Fibroblast of pulmonary artery (primary cell): ENCODE results near the gene MAN2A1.

Source experiments
- DNase-seq: peaks from one replicate; pipeline ENCODE4 v3.0.0-alpha.2; 2010; ENCODE audit warnings: low read depth
- H3K4me3 ChIP-seq: replicated peaks from 2 replicates; pipeline ENCODE4 v1.5.1; 2011; ENCODE audit warnings: low read depth, mild to moderate bottlenecking, control low read depth, low read length, moderate library complexity
- TF ChIP-seq, protein P1 (sequence below): IDR thresholded peaks from 2 replicates; pipeline ENCODE4 v1.5.1; 2011; ENCODE audit warnings: mild to moderate bottlenecking, control low read depth, low read length, inconsistent platforms; ENCODE audit errors: missing control alignments

The MAN2A1 gene

DNA sequence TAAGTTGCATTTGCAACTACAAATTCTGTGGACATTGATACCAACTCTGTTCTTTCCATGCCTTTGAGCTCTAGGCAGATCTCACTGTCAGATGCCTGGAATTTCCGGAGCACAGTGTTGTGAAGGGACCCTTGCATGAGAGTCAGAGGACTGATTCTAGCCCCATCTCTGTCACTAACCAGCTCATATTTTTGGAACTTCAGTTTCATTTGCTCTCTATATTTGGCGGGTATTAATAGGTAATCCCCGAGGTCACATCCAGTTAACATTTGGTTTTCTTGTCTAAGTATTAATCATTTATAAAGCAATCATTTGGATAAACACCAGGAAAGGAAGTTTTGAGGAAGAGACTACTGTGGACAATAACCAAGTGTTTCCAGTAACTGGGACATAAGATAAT is 115.7 kb downstream of the MAN2A1 start:
- TF ChIP-seq, protein P1, sequence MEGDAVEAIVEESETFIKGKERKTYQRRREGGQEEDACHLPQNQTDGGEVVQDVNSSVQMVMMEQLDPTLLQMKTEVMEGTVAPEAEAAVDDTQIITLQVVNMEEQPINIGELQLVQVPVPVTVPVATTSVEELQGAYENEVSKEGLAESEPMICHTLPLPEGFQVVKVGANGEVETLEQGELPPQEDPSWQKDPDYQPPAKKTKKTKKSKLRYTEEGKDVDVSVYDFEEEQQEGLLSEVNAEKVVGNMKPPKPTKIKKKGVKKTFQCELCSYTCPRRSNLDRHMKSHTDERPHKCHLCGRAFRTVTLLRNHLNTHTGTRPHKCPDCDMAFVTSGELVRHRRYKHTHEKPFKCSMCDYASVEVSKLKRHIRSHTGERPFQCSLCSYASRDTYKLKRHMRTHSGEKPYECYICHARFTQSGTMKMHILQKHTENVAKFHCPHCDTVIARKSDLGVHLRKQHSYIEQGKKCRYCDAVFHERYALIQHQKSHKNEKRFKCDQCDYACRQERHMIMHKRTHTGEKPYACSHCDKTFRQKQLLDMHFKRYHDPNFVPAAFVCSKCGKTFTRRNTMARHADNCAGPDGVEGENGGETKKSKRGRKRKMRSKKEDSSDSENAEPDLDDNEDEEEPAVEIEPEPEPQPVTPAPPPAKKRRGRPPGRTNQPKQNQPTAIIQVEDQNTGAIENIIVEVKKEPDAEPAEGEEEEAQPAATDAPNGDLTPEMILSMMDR: no peak
- DNase-seq: no peak
- H3K4me3 ChIP-seq: no peak overlapping the region

- DNase-seq: no peak
- TF ChIP-seq, protein P1: no peak
- no peak overlapping the region for H3K4me3 ChIP-seq
These were observed 116.2 kb downstream of the MAN2A1 start for GRCh38 chr5:109805883-109806282.

DNA sequence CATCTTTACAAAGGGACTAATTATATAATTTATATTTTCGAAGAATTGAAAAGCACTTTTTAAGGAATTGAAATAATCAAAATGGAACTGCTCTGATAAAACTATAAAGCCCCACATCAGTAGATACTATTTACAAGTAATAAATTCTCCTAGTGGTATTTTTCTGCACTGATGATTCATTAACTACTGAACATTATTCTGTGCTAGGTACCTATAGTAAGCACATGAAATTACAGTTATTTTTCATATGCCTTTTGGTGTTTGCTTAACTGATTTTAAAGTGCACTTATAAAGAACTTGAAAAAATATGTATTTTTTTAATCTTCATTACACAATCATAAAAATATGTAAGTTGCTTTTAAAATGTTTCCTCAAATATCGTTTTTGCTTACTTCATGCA is 123.0 kb downstream of the MAN2A1 start:
- TF ChIP-seq, protein P1: no peak
- no peak overlapping the region for H3K4me3 ChIP-seq

GRCh38 chr5:109816732-109817131 is 127.0 kb downstream of the MAN2A1 start:
- TF ChIP-seq, protein P1: no peak
- no peak for DNase-seq
- H3K4me3 ChIP-seq: no peak overlapping the region

More for the DNA sequence above, 123.0 kb downstream of the MAN2A1 start:
- no peak for DNase-seq

- H3K4me3 ChIP-seq: no peak overlapping the region
- no peak for DNase-seq
- TF ChIP-seq, protein P1: no peak
These were observed 130.2 kb downstream of the MAN2A1 start for GRCh38 chr5:109819878-109820277.

GRCh38 chr5:109823597-109823996 is 133.9 kb downstream of the MAN2A1 start:
- peak; percentile 56 for DNase-seq
- H3K4me3 ChIP-seq: no peak overlapping the region
- TF ChIP-seq, protein P1: no peak

GRCh38 chr5:109825450-109825849 is 135.7 kb downstream of the MAN2A1 start:
- TF ChIP-seq, protein P1: no peak
- DNase-seq: peak; percentile 14
- H3K4me3 ChIP-seq: no peak overlapping the region
